ENCODE results near the gene REEP2.
"Not testable (repeated sequence)": the region's sequence is repeated elsewhere in the genome, so short reads cannot be mapped to it uniquely, and the experiment has no call there.

REEP2 gene, protein sequence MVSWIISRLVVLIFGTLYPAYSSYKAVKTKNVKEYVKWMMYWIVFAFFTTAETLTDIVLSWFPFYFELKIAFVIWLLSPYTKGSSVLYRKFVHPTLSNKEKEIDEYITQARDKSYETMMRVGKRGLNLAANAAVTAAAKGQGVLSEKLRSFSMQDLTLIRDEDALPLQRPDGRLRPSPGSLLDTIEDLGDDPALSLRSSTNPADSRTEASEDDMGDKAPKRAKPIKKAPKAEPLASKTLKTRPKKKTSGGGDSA

DNA sequence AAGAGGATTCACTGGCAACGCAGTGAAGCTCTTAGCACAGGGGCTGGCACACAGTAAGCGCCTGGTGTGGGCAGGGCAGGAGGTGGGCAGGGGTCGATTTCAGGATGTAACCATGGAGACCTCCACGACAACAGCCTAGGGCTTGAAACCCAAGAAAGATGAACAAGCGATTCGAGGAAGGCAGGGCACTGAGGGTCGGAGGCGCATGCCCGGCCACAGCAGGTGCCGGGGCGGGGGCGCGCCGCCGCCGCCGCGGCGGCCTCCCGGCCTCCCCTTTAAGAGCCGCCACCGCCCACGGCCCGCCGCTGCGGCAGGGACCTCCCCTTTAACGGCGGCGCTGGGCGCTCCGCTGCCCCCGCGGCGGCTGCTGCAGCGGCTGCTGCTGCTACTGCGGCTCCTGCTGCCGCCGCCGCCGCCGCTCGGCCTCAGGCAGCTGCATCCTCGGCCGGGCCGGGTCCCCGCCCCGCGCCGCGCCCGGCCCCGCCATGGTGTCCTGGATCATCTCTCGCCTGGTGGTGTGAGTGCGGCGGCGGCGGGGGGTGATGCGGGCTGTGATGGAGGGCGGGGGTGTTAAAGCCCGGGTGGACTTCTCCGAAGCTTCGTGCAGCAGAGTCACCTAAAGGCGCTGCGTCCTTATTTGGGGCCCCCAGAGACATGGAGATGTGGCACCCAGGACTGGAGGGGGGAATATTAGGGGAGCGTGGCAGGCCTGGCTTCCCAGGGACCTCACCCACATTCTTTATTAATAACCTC, at the start of gene REEP2:
Gene REEP2, plus strand, starts transcription at position 334 of the 753 bp plus-strand sequence. Its CDS starts 152 bp downstream, at position 486.
- peak; percentile 74 for DNase-seq

DNA sequence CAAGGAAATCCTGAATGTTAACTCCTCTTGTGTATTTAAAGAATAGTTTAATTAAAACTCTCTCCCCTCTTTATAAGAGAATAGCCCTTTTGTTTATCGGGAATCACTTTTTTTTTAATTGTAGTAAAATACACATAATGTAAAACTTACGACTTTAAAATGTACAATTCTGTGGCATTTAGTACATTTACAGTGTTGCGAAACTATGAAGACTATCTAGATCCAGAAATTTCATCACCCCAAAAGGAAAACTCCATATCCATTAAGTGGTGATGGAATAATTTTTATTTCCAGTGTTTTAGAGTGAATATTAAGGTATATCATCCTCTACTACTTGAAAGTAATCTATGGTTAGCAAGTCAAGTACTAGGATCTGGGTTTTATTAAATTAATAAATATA, 49.5 kb upstream of the REEP2 start:
- no peak for DNase-seq

DNA sequence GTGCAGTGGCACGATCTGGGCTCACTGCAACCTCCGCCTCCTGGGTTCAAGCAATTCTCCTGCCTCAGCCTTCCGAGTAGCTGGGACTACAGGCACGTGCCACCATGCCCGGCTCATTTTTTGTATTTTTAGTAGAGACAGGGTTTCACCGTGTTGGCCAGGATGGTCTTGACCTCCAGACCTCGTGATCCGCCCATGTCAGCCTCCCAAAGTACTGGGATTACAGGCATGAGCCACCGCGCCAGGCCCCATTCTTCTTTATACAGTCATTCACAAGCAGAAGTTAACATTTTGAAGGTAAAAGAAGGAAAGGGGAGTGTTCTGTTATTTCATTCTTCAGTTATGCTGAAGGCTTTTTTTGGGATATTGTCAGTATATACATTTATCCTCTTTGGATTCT, 48.9 kb upstream of the REEP2 start:
- DNase-seq: not testable (repeated sequence)

DNA sequence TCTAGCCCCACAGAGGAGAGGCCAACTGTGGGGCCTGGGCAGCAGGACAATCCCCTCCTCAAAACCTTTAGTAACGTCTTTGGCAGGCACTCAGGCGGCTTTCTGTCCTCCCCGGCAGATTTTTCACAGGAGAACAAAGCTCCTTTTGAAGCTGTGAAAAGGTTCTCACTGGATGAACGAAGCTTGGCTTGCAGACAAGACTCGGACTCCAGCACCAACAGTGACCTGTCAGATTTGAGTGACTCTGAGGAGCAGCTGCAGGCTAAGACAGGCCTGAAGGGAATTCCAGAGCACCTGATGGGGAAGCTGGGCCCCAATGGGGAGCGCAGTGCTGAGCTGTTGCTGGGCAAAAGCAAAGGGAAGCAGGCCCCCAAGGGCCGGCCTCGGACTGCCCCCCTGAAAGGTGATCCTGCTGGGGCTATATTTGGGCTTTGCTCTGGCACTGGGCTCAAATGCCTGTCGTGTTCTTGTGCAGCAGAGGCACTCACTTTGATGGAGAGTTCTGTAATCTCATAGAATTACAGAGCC, 46.9 kb upstream of the REEP2 start:
- DNase-seq: no peak

DNA sequence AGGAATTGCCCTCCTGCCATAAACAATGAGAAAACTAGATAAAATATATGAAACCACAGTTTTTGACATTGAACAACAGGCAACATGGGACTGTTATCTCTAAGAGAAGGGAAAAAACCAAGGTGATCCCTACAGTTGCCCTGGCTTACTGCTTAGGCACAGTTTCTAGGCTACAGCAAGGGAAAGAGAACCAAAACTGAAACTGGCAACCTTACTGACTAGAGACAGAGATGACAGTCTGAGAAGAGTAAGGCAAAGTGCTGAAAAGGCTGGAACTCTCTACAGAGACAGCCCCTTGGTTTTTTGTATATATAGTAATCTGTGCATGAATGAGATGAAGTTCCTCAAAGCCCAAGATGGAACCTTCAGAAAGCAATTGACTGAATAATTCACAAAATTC, 36.2 kb upstream of the REEP2 start:
- DNase-seq: no peak

DNA sequence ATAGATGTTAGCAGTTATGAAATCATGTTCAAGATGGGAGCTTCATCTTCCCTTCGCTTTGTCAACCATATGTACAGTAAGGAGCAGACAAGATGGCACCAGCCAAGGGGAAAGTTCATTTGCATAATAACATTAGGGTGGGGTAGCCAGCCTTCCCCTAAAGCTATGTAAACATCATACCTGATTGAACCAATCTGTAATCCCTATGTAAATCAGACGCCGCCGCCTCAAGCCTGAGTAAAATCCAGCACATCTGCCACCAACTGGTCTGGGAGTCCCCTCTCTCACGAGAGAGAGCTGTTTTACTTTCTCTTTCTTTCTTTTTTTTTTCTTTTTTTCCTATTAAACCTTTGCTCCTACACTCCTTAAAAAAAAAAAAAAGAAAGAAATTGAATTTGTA, 30.8 kb upstream of the REEP2 start:
- peak; percentile 4 for DNase-seq

DNA sequence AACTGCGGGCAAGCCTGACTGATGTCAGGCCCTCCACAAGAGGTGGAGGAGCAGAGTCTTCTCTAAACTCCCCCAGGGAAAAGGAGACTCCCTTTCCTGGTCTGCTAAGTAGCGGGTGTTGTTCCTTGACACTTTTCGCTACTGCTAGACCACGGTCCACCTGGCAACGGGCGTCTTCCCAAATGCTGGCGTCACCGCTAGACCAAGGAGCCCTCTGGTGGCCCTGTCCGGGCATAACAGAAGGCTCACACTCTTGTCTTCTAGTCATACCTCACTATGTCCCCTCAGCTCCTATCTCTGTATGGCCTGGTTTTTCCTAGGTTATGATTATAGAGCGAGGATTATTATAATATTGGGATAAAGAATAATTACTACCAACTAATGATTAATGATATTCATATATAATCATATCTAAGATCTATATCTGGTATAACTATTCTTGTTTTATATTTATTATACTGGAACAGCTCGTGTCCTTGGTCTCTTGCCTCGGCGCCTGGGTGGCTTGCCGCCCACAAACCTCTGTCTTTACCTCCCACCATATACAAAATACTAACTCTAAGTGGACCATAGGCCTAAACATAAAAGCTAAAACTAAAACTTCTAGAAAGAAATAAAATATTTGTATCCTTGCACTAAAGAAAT, 27.7 kb upstream of the REEP2 start:
- peak; percentile 24 for DNase-seq

DNA sequence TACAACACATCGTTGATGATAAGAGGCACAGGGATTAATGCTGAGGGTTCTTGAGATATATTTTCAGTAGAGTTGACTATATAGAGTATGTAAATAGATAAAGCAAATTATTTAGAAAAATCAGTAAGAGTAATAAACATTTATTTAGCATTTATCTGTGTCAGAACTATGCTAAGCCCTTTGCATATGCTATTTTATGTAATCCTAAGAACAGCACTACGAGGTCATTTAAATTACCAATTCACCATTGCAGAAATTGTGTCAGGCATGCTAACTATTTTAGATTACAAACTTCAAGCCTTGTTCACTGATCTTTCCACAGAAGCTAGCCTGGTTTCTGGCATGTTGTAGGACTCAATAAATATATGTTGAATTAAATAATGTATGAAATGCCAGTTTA, 20.4 kb upstream of the REEP2 start:
- no peak for DNase-seq

DNA sequence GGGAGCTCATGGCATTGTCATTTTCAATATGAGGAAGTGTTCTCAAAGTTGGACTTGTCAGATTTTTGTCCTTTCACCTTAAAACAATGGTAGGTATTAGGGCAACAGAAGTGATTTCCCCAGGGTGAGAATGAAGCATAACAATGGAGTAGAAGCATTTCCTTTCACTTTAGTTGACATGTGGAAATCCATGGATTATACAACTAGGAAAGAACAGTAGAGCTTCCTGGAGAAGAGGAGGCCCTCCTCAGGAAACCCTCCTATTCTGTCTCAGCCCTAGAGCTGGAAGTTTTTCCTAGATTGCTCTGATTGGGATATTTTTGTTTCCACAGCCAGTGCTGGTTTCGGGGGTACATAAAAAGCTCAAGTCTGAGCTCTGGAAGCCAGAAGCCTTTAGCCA, 13.8 kb upstream of the REEP2 start:
- no peak for DNase-seq

DNA sequence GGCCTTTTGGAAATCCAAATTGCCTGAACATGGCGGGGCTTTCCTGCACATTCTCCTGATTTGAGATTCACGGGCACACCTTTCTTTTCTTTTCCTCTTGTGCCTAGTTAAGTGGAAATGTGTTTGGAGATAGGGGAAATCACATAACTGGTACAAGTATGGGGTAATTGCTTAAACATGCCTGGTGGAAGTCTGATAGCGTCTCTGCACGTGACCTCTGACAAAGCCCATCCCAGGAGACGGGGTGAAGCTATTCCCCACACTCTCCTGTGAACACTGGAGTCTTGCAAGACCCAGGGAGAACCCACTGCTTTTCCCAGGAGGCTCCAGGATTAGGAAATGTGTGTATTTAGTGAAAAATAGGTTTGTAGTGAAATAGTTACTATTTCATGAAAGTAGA, 2.9 kb upstream of the REEP2 start:
- DNase-seq: no peak

DNA sequence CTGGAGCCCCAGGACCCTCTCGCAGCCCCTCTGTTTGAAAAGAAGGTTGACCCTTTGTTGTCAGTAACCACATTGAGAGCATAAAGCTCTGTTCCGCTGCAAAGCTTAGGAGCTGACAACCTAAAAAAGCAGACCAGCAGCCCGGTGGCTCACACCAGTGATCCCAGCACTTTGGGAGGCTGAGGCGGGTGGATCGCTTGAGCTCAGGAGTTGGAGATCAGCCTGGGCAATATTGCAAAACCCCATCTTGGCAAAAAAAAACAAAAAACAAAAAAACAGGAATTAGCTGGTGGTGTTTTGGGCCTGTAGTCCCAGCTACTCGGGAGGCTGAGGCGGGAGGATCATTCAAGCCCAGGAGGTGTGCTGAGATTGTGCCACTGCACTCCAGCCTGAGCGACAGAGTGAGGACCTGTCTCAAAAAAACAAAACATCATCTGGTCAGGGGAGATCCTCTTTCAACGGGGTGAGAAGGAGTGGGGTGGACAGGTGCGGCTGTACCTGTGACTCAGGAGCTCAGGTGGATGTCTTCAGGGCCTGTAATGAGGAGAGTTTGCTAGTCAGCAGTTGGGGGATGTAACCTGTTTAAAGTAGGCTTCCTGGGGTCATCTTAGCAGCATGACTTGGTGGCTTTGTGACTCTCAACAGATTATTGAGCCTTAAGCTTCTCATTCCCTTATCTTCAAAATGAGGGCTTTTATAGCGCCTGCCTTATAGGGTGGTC, 694 bp upstream of the REEP2 start:
- DNase-seq: no peak

DNA sequence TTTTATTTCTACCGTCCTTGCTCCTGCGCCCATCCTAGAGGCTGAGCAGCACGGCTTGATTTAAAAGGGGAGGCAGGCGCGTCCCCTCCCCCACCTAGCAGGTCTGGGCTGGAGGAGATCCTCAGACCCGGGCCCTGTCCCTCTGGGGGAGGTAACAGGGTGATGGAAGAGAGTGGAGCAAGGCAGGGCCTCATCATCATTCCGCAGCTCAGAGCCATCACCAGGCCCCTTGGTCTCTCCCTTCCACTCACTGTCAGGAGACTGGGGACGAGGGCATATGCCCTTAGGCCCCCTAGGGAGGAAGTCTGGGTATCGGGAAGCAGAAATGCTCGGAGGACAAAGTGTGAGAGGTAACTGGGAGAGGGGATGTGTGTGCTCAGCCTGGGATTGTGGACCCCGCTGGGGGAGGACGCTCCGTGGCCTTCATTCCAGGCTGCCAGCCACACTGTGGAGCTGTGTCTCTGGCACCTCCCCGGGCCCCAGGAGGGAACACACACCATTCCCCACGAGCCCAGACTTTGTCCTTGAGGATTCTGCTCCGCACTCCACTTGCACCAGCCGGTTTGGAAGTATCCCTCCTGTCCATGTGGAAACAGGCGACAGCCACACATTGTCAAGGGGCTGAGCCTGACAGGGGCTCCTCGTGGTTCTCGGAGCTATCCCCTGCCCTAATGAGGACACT, 761 bp downstream of the REEP2 start:
- no peak for DNase-seq

DNA sequence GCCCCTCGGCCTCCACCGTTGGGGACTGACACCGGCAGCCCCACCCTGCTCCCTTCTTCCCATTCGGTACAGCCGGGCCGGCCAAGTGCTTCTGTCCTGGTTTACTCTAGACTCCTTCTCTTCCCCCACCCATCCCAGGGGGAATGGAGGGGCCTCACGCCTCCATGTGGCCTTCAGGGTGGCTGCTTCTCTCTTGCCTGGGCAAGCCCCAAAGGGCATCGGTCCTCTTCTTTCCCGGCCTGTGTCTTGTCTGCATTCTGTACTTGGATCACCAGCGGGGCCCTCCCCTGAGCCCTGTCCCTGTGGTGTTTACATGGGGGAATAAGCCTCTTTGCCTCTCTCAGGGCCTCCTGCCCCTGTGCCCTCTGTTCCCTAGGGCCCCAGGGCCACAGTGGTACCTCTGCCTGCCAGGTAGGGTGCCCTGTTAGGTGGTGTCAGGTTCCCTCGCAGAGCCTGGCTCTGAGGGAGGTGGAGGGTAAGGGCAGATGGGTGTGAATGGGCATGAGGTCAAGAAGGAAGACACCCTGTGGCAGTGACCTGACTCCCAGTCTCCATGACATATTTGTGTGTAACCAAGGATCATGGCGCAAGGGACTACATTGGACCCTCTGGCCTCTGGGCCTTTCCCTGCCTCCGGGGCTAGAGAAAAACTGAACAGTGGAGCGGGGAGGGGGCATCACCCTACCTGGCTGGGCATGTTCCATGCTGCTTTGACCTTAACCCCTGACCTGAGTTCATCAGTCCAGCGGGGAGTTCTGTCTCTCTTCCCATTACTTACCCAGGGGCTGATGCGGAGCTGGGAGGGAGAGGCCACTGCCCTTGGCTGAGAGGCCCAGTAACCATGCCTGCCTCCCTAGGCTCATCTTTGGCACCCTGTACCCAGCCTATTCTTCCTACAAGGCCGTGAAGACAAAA, 1.6 kb downstream of the REEP2 start:
- DNase-seq: no peak

DNA sequence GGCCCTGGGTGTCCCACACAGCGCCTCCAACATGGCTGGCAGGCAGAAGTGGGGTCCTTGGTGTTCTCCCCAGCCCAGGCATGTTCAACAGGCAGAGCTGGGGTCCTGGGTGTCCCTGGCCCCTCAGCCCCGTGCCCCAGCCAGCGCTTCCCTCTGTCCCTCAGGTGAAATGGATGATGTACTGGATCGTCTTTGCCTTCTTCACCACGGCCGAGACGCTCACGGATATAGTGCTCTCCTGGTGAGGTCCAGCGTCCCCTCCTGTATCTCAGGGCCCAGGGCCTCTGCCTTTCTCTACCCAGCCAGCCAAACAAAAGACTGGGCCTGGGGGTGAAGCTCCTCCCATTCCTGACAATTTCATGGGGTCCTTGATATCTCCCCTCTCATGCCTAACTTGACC, 2.4 kb downstream of the REEP2 start:
- DNase-seq: no peak

DNA sequence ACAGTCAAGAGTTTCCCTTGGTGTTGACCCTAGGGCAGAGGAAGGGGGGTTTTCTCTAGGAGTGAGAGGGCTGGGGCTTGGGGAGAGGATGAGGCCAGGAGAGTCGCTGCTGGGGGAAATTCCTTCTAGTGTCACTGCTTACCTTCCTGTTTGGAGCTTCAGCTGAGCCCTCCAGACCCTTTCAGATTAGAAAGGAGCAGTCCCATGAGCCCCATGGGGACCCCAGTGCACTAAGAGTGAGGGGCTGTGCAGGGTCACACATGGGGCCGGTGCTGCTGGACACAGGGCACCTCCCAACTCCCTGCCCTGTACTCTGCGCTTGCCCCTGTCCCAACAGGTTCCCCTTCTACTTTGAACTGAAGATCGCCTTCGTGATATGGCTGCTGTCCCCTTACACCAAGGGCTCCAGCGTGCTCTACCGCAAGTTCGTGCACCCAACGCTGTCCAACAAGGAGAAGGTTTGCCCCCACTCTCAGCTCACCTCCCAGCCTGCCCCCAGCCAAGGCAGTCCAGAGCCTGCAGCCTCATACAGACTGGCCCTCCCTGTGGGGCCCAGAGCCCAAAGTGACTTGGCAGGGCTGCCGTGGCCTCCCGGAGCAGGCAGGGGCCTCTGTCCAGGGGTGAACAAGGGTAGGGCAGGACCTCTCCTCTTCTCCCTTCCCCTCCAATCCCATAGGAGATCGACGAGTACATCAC, 5.4 kb downstream of the REEP2 start:
- DNase-seq: no peak

DNA sequence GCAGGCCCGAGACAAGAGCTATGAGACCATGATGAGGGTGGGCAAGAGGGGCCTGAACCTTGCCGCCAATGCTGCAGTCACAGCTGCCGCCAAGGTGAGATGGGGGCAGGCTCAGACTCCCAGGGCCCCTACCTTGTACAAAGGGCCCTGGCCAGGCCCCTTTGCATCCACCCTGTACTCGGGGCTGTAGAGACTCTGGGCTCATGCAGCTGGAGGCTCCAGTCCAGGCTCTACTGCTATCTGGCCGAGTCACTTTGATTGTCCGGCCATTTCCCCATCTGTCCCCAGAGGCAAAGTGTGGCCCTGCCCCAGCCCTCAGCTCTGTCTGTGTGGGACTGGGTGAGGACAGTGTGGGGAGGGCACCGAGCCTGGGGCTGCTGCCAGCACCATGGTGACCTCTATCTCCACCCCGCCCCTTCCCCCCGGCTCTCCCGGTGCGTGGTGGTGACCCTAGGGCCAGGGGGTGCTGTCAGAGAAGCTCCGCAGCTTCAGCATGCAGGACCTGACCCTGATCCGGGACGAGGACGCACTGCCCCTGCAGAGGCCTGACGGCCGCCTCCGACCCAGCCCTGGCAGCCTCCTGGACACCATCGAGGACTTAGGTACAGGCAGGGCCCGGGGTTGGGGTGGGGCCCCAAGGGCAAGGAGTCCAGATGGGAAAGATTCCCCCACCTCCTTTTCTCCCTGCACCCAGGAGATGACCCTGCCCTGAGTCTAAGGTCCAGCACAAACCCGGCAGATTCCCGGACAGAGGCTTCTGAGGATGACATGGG, 6.1 kb downstream of the REEP2 start:
- no peak for DNase-seq

DNA sequence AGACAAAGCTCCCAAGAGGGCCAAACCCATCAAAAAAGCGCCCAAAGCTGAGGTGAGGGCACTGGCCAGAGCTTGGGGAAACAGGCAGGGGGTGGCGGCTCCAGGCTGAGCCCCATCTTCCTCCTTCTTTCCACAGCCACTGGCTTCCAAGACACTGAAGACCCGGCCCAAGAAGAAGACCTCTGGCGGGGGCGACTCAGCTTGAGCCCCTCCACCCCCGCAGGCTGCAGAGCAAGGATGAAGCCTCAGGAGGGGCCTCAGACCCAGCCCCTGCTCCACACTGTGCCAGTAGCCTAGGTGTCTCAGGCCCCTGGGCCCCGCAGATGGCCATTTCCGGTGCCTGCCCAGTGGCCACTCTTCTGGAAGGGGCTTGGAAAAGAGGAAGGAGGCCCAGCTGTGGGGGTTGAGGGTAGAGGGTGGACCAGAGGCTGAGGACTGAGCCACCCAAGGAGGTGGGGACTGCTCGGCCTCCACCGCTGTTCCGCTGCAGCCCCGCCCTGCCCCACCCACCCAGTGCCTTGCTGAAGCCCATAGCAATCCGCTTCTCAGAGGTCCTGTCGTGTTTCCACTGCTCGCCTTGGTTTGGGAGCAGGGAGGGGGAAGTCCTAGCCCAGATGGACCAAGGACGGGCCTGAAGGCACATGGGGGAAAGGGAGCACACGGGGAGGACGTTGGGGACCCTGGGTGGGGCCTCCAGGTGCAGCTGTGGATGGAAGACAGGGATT, 6.9 kb downstream of the REEP2 start:
- no peak for DNase-seq

DNA sequence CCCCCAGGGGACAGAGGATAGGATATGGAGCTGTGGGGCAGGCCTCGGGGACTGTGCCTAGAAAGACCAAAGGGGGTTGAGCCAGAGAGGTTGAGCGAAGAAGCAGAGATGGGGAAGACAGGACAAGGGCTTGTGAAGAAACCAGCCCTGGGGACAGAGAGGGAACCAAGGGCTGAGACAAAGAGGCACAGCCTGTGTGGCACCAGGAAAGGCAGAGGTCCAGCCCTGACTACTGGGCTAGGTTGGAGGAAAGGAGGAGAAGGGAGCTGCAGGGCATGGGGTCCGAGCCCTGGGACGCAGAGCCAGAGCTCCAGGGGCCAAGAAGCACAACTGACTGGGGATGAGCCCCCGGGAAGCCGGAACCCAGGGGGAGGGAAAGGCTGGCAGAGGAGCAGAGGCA, 9.2 kb downstream of the REEP2 start:
- no peak for DNase-seq

Data from stimulated activated CD4-positive, alpha-beta T cell treated with anti-CD3 and anti-CD28 coated beads, Interleukin-4, amount 100 ng/mL, for 1 hour (primary cell).